Mucosa of descending colon (tissue), 3 donors: ENCODE results near the gene COX5A. TPM values are rescaled to one million over a fixed set of nuclear protein-coding genes. Genes with fewer than 3 reads are reported as not detected.

Experiments
- ATAC-seq: fragments of 200-7000 bp; cut with Tn5 transposase; one replicate; pipeline ENCODE4 v1.9.1; 2020; ENCODE audit warnings: mild to moderate bottlenecking, moderate library complexity
- DNase-seq, 3 donors: peaks; one replicate each; pipeline ENCODE4 v3.0.0-alpha.2; 2020
- H3K36me3 ChIP-seq: fragments of 200-600 bp; one replicate; pipeline ENCODE4 v1.8.0; 2021; ENCODE audit warnings: low read depth, mild to moderate bottlenecking
- H3K4me1 ChIP-seq: fragments of 200-600 bp; one replicate; pipeline ENCODE4 v1.8.0; 2021; ENCODE audit warnings: low read depth, mild to moderate bottlenecking
- H3K4me3 ChIP-seq: fragments of 200-600 bp; one replicate; pipeline ENCODE4 v1.8.0; 2021; ENCODE audit warnings: mild to moderate bottlenecking
- H3K9me3 ChIP-seq: fragments of 200-600 bp; one replicate; pipeline ENCODE4 v1.8.0; 2021; ENCODE audit warnings: mild to moderate bottlenecking
- intact Hi-C, 2 donors: fragments of 100-400 bp; cut with DNase I in 1 of 2; cut with micrococcal nuclease in 1 of 2; formaldehyde crosslinking; loops; one replicate each; pipeline versions ENCODE4 v1.11.0 to v1.11.1; 2022; cut with DNase I, micrococcal nuclease
- total RNA-seq, 3 donors: library from RNA; stranded (reverse); fragmentation: NEBNext Ultra II Directional in 2 of 3; extraction: Animal tissue kit (Norgen Biotek cat#: 25700) in 2 of 3; gene quantifications; one replicate each; pipeline versions ENCODE4 v1.2.1 to v1.2.4, GENCODE V29; 2021 to 2023
- TF ChIP-seq, protein P1 (sequence below): fragments of 200-600 bp; IDR thresholded peaks from one replicate; pipeline ENCODE4 v1.8.0; 2022; ENCODE audit warnings: antibody characterized with exemption, mild to moderate bottlenecking
- donor health status: DM: no; HTN: no; CAD: no; lungs with moderate emphysema.
- donor health status: DM: no; HTN: no; CAD: no.
- donor health status: DM: no; HTN: yes; CAD: no.

Gene COX5A
- total RNA-seq, 3 donors from 2014 or later: 312 to 673 (median 597) TPM

DNA sequence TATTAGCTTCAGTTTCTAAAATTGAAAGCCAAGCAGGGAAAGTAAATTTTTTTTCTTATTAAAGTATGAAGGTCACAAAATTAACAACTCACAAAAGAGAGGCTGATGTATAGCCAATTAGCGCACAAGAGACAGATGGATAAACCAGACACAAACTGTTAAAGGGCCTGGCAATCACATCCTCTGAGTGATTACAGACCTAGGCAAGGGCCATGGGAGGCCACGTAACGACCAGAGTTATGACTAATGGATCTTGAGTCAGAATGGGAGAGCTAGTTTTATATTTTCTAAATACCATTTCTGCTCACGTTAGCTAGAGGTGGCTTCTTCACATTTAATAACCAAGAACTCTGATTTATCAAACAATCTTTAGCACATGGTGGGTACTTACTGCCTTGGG is 39.7 kb upstream of the COX5A start:
- Histone ChIP-seq H3K9me3 (no peaks in the 10 kb centered on the region), H3K4me3 (no peak overlapping the region), H3K36me3 (no peaks in the 10 kb centered on the region), H3K4me1 (no peaks in the 10 kb centered on the region)
- TF ChIP-seq, protein P1, sequence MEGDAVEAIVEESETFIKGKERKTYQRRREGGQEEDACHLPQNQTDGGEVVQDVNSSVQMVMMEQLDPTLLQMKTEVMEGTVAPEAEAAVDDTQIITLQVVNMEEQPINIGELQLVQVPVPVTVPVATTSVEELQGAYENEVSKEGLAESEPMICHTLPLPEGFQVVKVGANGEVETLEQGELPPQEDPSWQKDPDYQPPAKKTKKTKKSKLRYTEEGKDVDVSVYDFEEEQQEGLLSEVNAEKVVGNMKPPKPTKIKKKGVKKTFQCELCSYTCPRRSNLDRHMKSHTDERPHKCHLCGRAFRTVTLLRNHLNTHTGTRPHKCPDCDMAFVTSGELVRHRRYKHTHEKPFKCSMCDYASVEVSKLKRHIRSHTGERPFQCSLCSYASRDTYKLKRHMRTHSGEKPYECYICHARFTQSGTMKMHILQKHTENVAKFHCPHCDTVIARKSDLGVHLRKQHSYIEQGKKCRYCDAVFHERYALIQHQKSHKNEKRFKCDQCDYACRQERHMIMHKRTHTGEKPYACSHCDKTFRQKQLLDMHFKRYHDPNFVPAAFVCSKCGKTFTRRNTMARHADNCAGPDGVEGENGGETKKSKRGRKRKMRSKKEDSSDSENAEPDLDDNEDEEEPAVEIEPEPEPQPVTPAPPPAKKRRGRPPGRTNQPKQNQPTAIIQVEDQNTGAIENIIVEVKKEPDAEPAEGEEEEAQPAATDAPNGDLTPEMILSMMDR: no peak
- ATAC-seq (no peak), DNase-seq (no peak)
- intact Hi-C loops: no loop called here

DNA sequence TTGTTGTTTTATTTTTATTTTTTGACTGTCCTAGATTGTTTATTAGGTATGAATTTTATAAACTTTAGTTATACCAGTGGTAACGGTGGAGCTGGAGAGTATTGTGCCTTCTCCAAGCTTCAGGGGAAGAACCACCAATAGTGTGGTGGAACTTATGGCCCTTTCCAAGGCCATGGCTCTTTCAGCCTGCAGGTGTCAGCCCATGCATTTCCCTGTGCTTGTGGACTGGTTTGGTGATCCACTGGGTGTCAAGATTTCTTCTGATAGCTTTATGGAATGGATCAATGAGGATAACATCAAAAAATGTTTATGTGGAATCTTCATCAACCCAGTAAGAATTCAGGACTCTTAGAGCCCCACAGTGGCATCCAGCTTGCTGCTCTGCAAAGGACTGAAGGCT is 38.3 kb upstream of the COX5A start:
- Histone ChIP-seq H3K9me3 (no peaks in the 10 kb centered on the region), H3K36me3 (no peaks in the 10 kb centered on the region), H3K4me3 (no peak overlapping the region), H3K4me1 (no peaks in the 10 kb centered on the region)
- no peak for ATAC-seq
- TF ChIP-seq, protein P1: no peak
- intact Hi-C loops: no loop called here
- peak in 1 of 3 donors; percentile 2 for DNase-seq

DNA sequence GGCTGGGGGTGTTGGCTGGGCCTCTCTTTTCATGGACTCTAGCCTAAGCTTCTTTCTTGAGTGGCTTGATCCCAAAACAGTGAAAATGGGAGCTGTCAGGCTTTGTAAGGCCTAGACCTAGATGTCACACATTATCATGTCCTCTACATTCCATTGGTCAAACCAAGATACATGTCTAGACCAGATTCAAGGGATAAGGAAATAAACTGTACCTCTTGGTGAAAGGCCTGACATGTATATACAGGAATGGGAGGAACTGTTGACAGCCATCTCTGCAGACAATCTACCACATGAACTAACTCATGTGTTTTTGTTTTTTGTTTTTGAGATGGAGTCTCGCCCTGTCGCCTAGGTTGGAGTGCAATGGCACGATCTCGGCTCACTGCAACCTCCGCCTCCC is 29.8 kb upstream of the COX5A start:
- no peak for ATAC-seq
- Histone ChIP-seq H3K36me3 (no peaks in the 10 kb centered on the region), H3K9me3 (no peaks in the 10 kb centered on the region), H3K4me3 (no peak overlapping the region), H3K4me1 (no peaks in the 10 kb centered on the region)
- TF ChIP-seq, protein P1: no peak
- intact Hi-C loops: no loop called here
- DNase-seq: no peak

DNA sequence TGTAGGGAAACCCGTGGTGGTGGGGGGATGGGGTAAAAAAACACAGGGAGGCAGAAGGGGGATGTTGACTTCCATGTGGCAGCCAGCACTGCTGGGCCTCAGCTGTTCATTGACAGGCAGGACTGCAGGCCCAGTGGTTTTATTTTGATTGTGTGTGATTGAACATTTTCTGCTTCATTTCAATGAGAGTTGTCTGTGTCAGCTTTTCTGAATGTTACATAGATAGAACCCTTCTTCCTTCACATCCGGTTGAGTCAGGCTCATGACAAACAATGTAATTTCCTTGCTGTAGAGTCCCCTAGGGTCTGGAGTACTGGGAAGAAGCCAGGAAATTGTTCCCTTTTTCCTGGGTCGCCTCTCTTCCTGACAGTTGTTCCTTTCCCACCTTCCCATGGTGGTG is 26.9 kb upstream of the COX5A start:
- no peak for ATAC-seq
- no peaks in the 10 kb centered on the region for H3K9me3 ChIP-seq
- H3K4me3 ChIP-seq: no peak overlapping the region
- intact Hi-C loops: no loop called here
- H3K4me1 ChIP-seq: peaks cover 5% of the 10 kb centered on the region
- no peak for DNase-seq
- TF ChIP-seq, protein P1: no peak
- H3K36me3 ChIP-seq: no peaks in the 10 kb centered on the region

DNA sequence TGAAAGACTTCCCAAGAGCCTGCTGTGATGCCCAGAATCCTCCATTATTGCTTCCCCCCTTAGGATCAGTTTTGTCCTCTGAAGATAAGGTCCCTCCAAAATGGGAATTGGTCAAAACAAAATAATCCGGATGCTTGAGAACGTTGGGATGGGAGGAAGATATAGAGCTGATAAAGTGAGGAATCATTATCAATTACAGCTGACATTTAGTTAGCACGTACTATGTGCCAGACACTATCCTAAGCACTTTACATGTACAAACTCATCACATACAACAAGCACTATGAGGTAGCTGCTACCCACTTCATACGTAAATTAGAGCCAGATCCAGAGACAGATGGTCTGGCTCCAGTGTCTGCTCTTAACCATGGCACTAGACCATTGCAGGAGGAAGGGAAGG is 25.3 kb upstream of the COX5A start:
- Histone ChIP-seq H3K36me3 (no peaks in the 10 kb centered on the region), H3K9me3 (no peaks in the 10 kb centered on the region), H3K4me3 (no peak overlapping the region), H3K4me1 (peaks cover 9% of the 10 kb centered on the region)
- TF ChIP-seq, protein P1: no peak
- ATAC-seq (no peak), DNase-seq (no peak)
- intact Hi-C loops: no loop called here

DNA sequence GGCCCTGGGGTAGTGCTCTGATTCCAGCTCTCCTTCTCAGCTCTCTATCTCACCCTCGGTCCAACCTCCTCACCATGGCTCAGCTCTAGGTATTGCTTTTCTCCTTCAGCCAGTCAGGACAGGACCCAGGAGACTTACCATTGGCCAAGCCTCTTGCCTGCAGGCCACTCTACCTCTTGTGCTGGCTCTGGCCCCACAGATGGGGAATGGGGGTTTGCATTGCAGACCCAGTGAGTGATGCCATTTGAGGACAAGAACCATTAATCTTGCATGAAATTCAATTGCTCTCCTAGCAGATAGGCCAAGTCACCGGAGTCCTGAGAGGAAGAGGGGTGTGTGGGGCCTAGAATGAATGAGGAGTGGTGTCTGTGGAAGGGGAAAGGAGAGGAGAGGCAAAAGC is 24.8 kb upstream of the COX5A start:
- no peak overlapping the region for H3K4me3 ChIP-seq
- intact Hi-C loops: no loop called here
- peaks cover 9% of the 10 kb centered on the region for H3K4me1 ChIP-seq
- ATAC-seq (no peak), DNase-seq (no peak)
- H3K36me3 ChIP-seq: no peaks in the 10 kb centered on the region
- H3K9me3 ChIP-seq: no peaks in the 10 kb centered on the region
- TF ChIP-seq, protein P1: no peak
